HEK293 (cell line): ENCODE results near the gene TMEM41A.

Experiments used
- BCL11A ChIP-seq: fragments of 450-650 bp; formaldehyde crosslinking; IDR thresholded peaks from 2 replicates; pipeline ENCODE4 v1.5.1; 2016; ENCODE audit warnings: low read depth, missing biosample characterization, missing genetic modification characterization
- CTCF ChIP-seq: fragments of 450-650 bp; formaldehyde crosslinking; IDR thresholded peaks from 2 replicates; pipeline ENCODE4 v1.5.1; 2016; ENCODE audit warnings: missing biosample characterization, missing genetic modification characterization
- ZBTB6 ChIP-seq: fragments of 450-650 bp; formaldehyde crosslinking; IDR thresholded peaks from 2 replicates; pipeline ENCODE4 v1.5.1; 2017; ENCODE audit warnings: missing biosample characterization, missing genetic modification characterization

- TF ChIP-seq CTCF (tag by site-specific recombination) = no peak
- peak; percentile 44; the same call in 1 of the 2 replicates for TF ChIP-seq BCL11A (tag by site-specific recombination)
- no peak for TF ChIP-seq ZBTB6 (tag by site-specific recombination)
Observed at GRCh38 chr3:185537369-185537970, 38.6 kb upstream of the TMEM41A start.
